T-helper 1 cell (primary cell): ENCODE results near the gene UVSSA.
"Not testable (repeated sequence)": the region's sequence is repeated elsewhere in the genome, so short reads cannot be mapped to it uniquely, and the experiment has no call there.

Source experiments
- DNase-seq, 5 donors: peaks; one replicate each; pipeline ENCODE4 v3.0.0-alpha.2; 2012 to 2020

Gene UVSSA

GRCh38 chr4:1378559-1379231 lies 31.7 kb downstream of the UVSSA start:
- DNase-seq, result peak in 2 of 5 donors; percentile 0 to 6

DNA sequence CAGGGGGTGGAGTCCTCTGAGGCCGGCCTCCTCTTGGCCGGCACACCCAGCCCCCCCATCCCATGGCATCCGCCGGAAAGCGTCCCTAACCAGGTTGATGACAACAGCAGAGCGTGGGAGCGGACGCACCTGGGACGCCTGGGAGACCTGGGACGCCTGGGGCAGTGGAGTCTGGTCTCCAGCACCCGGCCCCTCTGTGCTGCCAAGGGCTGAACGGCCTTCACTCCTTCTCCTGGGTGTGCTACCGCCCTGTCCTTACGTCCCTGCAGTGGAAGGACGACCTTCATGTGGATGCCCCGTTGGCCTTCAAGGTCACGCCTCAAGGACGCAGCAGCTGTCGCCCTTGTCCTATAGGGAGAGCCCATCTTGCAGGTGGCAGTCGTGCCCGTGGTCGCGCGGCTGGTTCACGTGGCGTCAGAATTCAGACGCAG lies 32.4 kb downstream of the UVSSA start:
- DNase-seq, result peak in 2 of 5 donors; percentile 1 to 6

- peak in 1 of 5 donors; percentile 3 for DNase-seq
Measured at GRCh38 chr4:1379801-1380331, 32.9 kb downstream of the UVSSA start.

- peak in 2 of 5 donors; percentile 0 to 7 for DNase-seq
Measured at GRCh38 chr4:1380368-1381151, 33.6 kb downstream of the UVSSA start.

GRCh38 chr4:1381181-1381621 lies 34.2 kb downstream of the UVSSA start:
- DNase-seq, result peak in 1 of 5 donors; percentile 0

DNA sequence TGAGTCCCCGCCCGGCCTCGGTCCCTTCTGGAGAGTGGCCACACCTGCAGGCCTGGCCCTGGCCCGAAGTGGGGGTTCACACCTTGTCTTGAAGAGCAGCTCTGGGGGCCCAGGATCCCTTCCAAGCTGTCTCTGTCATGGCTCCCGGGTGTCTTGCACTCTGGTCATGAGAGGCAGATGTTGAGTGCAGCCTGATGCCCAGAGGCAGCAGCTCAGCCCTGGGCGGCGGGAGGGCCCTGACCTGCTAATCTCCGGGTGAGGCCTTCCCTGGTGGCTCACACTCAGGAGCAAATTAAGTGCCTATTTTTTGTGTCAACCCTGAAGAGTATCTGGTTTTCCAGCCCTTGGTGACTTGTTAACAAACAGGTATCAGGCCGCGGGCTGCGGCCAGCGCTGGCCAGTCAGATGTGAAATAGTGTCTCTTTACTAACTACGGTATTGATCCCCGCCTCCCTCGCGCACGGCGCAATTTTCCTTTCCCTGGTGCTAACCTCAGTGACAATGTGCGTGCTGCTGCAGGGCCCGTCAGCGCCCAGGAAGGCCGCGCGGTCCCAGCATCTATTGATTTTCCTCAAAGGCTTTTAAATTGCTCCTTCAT lies 35.0 kb downstream of the UVSSA start:
- DNase-seq, result peak in 2 of 5 donors; percentile 0 to 5

DNA sequence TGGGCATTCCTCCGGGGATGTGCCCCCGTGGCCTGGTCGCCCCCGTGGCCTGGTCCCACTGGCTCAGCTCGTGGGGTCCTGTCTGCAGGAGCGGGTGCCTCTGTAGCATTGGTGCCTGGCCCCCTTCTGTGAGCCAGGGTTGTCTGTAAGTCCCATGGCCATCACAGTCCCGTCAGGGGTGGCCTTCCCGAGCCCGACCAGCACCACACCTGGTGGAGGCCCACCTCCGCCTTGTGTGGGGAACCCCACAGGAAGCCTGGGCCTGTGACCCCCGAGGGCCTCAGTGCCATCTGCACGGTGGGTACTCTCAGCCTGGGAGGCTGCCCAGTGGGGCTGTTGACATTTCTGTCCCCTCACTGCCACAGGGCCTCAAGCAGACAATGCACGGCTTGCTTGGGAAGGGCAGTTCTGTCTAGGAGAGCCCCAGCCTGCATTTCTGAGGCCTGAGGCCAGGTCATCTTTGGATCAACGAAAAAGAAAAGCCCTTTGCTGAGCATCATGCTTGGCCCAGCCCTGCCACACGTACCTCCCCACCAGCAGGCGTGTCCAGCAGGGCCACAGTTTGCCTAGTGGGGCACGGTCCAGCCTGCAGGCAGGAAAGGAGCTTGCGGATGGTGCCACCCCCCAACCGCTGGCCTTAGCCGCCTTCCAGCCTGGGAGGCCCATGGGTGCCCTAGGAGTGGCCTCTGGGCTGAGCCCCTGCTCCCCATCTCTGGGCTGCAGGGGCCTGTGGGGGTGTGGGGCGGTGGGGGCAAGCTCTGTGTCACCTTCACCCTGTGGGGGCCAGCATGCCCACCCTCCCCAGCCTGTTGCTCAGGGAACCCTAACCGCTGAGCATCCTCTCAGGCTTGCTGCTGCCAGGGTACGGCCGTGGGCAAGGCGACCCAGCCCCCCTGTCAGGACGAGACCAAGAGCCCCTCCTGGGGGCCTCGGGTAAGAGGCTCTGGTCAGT lies 36.0 kb downstream of the UVSSA start:
- peak in 1 of 5 donors; percentile 5 for DNase-seq

GRCh38 chr4:1383728-1384591 lies 37.0 kb downstream of the UVSSA start:
- peak in 1 of 5 donors; percentile 4 for DNase-seq

DNA sequence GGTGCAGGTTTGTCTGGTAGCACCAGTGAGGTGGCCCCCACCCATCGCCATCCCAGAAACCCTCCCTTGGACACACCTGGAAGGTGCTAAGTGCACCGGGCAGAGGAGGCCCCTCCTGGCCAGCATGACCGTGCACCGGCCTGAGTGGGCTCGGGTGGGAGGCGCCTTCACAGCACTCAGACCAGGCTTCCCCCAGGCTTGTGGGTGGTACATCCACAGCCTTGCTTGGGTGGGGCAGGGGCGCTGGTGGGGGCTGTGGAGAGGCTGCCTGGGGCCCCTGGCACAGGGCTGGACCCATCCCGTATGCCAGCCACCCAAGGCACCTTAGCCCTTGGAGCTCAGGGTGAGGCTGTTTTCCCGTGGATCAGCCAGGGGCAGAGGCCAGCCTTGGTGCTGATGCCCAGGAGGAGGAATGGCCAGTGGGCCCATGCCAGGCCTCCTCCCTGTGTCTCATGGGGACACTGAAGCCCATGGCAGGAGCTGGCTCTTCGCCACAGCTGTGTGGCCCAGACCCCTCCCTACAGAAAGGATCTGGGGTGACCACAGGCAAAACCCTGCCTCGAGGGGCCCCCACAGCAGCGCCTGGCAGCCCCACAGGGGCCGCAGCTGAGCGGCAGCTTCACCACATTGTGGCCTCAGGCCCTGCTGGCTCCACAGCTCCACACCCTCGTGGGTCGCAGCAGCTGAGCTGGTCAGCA lies 37.8 kb downstream of the UVSSA start:
- peak in 1 of 5 donors; percentile 4 for DNase-seq

GRCh38 chr4:1385373-1386340 lies 38.6 kb downstream of the UVSSA start:
- peak in 1 of 5 donors; percentile 3 for DNase-seq

DNA sequence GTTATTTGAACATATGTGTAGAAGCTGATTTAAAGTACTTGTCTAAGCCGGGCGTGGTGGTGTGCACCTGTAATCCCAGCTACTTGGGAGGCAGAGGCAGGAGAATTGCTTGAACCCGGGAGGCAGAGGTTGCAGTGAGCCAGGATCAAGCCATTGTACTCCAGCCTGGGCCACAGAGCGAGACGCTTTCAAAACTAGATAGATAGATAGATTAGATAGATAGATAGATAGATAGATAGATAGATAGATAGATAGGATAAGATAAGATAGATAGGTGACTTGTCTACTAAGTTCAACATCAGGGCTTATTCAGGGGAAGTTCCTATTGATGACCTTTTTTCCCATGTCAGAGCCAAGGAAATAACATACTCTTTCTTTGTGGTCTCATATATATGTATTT lies 46.4 kb downstream of the UVSSA start:
- not testable (repeated sequence) for DNase-seq

- peak in 1 of 5 donors; percentile 3 for DNase-seq
Measured at GRCh38 chr4:1393866-1394265, 46.9 kb downstream of the UVSSA start.

DNA sequence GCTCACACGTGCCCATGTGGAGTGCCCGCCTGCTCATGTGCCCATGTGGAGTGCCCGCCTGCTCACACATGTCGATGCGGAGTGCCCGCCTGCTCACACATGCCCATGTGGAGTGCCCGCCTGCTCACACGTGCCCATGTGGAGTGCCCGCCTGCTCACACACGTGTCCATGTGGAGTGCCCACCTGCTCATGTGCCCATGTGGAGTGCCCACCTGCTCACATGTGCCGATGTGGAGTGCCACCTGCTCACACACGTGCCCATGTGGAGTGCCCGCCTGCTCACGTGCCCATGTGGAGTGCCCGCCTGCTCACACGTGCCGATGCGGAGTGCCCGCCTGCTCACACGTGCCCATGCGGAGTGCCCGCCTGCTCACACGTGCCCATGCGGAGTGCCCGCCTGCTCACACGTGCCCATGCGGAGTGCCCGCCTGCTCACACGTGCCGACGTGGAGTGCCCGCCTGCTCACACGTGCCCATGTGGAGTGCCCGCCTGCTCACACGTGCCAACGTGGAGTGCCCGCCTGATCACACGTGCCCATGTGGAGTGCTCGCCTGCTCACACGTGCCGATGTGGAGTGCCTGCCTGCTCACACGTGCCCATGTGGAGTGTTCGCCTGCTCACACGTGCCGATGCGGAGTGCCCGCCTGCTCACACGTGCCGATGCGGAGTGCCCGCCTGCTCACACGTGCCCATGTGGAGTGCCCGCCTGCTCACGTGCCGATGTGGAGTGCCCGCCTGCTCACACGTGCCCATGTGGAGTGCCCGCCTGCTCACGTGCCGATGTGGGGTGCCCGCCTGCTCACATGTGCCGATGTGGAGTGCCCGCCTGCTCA lies 47.8 kb downstream of the UVSSA start:
- not testable (repeated sequence) for DNase-seq

DNA sequence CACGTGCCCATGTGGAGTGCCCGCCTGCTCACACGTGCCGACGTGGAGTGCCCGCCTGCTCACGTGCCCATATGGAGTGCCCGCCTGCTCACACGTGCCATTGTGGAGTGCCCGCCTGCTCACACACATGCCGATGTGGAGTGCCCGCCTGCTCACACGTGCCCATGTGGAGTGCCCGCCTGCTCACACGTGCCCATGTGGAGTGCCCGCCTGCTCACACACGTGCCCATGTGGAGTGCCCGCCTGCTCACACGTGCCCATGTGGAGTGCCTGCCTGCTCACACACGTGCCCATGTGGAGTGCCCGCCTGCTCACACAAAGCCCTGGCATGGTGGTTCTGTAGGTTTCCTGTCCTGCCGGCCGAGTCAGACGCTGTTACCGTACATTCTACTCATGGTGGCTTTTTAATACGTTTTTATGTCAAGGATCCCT lies 48.4 kb downstream of the UVSSA start:
- not testable (repeated sequence) for DNase-seq

DNA sequence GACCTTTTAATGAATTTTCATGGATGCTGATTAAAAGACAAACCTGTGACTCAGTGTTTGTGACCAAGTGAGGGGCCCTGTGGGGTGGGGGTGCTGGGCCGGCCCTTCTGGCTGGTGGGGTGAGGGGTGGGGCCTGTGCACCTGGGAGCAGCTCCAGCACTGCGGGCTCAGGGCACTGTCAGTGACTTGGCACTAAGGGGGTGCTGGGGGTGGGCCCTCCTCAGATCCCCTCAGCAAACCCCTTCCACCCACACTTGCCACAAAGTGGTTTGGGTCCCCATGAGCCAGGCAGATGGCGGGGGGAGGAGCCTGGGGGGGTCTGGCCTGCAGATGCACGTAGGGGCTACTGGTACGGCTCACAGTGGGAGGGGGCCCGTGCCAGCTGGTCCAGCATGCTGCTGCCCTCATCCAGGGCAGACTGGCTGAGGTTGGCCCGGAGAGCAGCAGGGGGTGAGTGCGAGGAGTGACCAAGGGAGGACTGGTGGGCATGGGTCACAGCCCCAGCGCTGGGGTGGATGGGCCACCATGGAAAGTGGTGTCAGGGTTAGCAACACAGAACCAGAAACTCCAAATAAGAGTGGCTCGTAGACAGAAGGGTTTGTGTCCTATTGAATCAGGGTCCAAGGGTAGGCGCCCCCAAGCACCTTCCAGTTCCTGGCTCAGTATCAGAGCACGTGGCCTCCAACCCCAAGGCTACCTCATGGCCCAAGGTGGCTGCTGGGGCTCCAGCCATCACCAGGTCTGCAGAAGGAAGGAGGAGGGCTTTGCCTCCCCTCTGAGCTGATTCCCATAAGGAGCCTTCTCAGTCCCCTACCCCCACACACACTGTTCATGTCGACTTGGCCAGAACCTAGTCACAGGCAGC lies 49.2 kb downstream of the UVSSA start:
- DNase-seq, result peak in 1 of 5 donors; percentile 3

DNA sequence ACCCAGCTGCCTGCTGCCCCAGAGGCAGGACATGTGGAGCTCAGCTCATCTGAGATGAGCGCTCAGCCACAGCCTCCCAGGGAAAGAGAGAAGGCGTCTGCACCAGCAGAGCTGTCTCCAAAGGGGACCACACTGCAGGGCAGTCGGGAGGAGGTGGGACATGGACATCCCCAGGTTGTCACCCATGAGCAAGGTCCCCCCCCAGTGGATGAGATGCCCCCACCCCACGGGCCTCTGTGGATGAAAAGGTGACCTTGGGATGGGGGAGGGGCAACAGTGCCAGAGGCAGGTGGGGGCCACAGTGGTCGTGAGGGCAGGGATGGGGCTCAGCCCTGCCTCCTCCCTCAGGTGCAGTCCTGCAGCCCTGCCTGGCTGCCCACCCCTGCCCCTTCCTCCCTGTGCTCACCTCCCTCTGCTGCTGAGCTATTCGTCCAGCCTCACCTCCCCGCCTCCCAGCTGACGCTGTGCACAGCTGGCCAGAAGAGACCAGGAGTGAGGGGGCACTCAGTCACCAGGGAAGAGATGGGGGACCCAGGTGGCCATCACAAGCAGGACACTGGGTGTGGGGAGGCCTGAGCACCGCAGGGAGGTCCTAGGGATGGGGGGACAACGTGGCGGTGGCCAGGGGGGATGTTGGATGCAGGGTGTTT lies 49.9 kb downstream of the UVSSA start:
- peak in 1 of 5 donors; percentile 7 for DNase-seq
